Measurements from ENCODE around the gene PDX1.

DNA sequence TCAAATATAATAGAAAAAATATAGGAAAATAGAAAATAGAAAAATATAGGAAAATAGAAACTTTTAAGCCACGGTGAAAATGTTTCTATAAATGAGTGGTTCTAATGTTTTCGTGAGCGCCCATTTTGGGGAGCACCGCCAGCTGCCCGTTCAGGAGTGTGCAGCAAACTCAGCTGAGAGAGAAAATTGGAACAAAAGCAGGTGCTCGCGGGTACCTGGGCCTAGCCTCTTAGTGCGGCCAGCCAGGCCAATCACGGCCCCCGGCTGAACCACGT is 204 bp upstream of the PDX1 start:
- TF ChIP-seq, protein P1, sequence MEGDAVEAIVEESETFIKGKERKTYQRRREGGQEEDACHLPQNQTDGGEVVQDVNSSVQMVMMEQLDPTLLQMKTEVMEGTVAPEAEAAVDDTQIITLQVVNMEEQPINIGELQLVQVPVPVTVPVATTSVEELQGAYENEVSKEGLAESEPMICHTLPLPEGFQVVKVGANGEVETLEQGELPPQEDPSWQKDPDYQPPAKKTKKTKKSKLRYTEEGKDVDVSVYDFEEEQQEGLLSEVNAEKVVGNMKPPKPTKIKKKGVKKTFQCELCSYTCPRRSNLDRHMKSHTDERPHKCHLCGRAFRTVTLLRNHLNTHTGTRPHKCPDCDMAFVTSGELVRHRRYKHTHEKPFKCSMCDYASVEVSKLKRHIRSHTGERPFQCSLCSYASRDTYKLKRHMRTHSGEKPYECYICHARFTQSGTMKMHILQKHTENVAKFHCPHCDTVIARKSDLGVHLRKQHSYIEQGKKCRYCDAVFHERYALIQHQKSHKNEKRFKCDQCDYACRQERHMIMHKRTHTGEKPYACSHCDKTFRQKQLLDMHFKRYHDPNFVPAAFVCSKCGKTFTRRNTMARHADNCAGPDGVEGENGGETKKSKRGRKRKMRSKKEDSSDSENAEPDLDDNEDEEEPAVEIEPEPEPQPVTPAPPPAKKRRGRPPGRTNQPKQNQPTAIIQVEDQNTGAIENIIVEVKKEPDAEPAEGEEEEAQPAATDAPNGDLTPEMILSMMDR (IDR thresholded peaks at IDR 0.05; ENCODE audit: borderline replicate concordance, extremely low read depth, low read length, poor library complexity, severe bottlenecking): no peak
- TF ChIP-seq EZH2 (IDR thresholded peaks at IDR 0.05; ENCODE audit: borderline replicate concordance, low read depth, low read length, severe bottlenecking): no peak

Measured in DND-41 (cell line).